B cell (primary cell): ENCODE data around the gene CDK6.

Source experiments
- CTCF ChIP-seq: fragments of 200-600 bp; IDR thresholded peaks from one replicate; pipeline ENCODE4 v1.8.0; 2022; ENCODE audit warnings: antibody characterized with exemption, mild to moderate bottlenecking
- EZH2 ChIP-seq: IDR thresholded peaks from 2 replicates; pipeline ENCODE4 v1.6.1; 2012; ENCODE audit warnings: borderline replicate concordance, low read depth, mild to moderate bottlenecking, moderate library complexity, low read length; ENCODE audit not compliant: insufficient read depth, poor library complexity, severe bottlenecking

DNA sequence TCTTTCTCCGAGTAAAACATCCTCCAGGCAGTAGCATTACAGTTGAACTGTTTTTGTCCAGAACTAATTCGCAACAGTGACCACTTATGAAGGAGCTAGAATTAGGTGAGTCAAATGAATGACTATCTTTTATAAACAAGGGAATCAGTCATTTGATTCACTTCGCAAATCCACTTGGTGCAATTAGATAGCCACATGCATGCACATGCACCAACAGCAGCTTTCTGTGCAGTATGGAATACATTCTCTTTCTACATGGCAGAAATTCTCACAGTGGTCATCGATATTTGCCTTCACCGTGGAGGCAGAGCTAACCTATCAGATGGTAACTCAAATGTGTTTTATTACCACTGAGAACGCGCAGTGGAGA, 118.8 kb downstream of the CDK6 start:
- TF ChIP-seq CTCF = no peak
- no peak for TF ChIP-seq EZH2
